ENCODE data around the gene HPD.
"Not testable (repeated sequence)": the region's sequence is repeated elsewhere in the genome, so short reads cannot be mapped to it uniquely, and the experiment has no call there.

Gene HPD

DNA sequence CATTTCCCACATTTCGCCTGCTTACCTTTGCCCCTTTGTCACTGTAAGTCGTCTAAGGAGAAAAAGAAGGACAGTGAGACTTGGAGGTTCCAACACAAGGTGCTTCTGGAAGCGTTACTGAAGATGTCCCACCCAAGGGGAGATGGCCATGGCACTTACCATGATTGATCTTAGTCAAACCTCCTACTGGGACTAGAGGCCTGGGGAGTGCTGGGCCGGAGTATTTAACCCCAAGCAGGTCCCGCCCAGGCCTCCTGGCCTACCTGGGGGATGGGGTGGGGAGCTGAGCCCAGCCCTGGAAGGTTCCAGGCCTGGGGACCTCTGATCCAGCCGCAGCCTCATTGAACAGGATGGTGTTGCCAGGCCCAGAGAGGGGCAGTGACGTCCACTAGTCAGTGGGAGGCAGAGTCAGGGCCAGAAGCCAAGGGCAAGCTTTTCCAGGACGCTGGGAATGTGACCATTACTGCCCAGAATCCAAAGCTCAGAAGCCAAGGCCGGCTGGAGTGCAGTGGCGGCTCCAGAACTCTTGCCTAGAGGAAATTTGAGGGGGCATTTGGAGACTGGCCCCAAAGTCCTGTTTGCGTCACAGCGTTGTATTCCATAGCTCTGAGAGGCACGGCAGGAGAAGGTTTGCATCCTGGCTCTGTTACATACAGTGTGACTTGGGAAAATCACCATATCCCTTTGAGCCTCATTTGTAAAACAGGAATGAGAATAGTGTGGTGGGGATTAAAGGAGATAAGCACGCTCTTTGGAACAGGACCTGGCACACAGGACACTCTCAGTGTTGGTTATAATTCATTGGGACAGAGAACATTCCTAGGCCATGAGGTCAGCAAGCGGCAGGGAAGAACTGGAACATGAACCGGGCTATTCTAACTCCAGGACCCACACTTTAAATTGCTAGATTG lies at the start of gene HPD:
TSS of gene HPD (minus strand) at position 198 of the 911 bp plus-strand sequence. CDS start at position 162, 36 bp downstream.
- no peak for DNase-seq

DNA sequence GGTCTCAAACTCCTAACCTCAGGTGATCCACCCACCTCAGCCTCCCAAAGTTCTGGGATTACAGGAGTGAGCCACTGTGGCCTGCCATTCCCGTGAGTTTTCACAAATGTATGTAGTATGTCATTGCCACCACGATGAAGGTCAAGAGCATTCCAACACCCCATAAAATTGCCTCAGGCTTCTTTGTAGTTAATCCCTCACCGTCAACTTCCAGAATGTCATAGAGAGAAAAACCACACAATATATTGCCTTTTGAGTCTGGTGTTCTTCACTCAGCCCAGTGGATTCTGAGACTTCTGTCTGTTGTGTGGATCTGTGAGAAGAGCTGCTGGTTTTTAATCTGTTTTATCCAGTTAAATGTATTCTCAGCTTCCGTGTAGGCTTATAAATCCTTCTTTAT lies 47.1 kb upstream of the HPD start:
- no peak for DNase-seq

DNA sequence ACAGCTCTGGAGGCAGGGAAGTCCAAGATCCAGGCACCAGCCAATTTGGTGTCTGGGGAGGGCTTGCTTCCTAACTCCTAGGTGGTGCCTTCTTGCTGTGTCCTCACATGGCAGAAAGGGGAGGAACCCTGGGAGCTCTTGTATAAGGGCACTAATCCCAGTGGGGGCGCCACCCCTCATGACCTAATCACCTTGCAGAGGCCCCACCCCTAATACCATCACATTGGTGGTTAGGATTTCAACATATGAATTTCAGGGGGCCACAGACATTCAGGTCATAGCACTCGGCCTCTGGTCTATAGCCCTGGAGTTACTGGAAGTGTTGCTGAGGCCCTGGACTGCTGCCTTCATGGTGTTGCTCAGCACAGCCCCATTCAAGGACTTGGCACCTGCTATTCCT lies 44.5 kb upstream of the HPD start:
- DNase-seq, result no peak

DNA sequence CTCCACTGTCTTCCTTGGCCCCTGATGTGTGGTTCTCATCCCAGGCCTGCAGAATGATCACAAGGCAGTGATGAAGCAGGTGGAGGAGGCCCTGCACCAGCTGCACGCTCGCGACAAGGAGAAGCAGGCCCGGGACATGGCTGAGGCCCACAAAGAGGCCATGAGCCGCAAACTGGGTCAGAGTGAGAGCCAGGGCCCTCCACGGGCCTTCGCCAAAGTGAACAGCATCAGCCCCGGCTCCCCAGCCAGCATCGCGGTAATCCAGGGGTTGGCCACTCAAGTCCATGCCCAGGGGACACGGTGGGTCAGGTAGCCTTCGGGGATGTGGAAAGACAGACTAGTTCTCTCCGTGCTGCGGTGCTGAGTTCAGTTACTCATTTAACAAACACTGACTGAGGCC lies 40.9 kb upstream of the HPD start:
- no peak for DNase-seq

DNA sequence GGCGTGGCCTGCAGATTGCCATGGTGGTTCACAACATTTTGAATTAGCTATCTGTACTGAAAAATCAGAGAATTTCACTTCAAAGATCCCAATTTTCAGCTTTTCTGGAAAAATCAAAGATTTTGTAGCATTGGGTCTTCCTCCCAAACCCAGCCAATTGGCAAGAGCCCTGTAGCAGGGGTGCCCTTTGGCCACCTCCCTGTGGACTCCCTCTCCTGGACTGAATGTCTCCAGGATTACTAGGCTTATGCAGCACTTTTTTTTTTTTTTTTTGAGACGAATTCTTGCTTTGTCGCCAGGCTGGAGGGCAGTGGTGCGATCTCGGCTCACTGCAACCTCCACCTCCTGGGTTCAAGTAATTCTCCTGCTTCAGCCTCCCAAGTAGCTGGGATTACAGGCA lies 39.6 kb upstream of the HPD start:
- DNase-seq, result no peak

DNA sequence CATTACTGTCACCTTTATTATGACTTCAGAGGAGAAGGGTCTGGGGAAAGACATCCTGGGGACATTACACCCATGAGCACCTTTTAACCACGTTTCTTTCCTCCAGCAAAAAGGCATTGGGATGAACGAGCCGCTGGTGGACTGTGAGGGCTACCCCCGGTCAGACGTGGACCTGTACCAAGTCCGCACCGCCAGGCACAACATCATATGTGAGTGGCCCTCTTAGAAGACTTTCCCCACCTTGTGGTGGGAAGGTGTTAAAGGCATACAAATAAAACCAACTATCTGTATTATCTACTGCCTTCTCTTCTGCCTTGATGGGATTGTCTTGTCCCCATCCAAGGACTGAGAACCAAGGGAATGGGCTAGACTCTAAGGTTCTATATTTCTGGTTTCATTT lies 36.0 kb upstream of the HPD start:
- no peak for DNase-seq

DNA sequence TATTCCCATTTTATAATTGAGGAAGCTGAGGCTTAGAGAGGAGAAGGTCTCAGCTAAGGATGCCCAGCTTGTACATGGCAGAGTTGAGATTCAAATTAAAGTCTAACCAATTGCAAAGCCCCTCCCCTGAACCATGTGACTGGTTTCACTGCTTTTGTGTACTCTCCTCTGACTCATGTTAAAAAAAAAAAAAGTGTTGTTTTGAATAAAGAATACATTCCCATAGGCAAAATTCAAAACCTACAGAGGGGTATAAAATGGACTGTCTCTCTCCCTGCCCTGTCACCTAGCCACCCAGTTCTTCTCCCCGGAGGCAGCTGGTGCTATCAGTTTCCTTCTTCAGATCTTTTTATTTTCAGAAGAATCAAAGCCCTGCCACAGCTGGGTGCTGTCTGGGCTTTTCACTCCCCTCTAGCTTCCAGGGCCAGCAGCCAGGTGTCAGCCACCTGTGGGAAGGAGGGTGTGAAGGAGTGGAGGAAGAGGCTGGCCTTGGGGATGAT lies 35.4 kb upstream of the HPD start:
- no peak for DNase-seq

DNA sequence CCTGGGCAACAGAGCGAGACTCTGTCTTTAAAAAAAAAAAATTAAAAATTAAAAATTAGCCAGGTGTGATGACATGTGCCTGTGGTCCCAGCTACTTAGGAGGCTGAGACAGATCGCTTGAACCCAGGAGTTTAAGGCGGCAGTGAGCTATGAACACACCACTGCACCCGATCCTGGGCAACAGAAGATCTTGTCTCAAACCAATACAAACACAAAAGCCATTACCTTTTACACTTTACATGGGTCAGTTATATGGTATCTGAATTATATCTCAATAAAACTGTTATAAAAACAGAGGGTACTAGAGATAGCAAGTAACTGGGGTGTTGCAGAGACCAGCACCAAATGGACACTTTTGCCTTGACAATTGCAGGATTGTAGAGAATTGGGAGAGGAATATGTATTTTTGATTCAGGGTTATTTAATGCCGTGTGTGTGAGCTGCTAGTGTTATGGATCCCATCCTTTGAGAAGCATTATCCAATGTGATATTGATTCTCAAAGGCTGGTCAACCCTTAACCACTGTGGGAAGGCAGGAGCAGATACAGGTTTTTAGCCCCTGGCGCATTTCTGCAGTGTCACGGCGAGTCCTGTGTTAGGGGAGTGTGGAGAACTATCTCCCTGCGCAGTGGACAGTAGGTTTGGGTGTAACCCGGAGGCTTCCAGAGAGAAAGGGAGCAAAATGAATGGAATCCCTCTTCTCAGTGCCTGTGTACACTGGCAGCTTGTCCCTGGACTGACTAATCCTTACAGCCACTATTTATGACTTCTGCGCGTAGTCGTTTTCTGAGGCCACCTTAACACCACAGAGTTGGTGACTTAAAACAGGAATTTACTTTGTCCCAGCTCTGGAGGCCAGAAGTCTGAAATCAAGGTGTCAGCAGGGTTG lies 34.3 kb upstream of the HPD start:
- no peak for DNase-seq

DNA sequence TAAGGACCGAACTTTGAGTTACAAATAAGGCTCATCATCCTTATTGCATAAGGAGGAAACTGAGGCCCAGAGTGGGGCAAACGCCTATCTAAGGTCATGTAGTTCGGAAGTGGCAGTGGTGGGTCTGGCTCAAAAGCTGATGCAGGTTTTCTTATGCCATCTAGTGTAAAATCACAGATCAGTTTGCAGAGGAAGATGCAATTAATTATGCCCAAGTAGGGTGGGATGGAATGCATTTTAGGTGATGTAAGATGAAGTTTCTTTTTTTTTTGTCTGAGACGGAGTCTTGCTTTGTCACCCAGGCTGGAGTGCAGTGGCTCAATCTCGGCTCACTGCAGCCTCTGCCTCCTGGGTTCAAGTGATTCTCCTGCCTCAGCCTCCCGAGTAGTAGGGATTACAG lies 31.0 kb upstream of the HPD start:
- DNase-seq, result not testable (repeated sequence)

DNA sequence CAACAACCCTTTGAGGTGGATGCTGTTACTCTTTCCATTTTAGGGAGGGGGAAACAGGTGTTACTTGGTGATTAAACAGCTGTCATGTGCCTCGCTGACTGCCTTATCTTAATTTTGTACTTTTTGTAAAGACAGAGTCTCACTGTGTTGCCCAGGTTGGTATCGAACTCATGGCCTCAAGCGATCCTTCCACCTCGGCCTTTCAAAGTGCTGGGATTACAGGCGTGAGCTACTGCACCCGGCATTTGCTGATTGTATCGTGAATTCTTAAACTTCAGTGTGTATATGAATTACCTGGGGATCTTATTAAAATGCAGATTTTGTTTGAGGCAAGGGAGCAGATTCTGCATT lies 30.6 kb upstream of the HPD start:
- no peak for DNase-seq

DNA sequence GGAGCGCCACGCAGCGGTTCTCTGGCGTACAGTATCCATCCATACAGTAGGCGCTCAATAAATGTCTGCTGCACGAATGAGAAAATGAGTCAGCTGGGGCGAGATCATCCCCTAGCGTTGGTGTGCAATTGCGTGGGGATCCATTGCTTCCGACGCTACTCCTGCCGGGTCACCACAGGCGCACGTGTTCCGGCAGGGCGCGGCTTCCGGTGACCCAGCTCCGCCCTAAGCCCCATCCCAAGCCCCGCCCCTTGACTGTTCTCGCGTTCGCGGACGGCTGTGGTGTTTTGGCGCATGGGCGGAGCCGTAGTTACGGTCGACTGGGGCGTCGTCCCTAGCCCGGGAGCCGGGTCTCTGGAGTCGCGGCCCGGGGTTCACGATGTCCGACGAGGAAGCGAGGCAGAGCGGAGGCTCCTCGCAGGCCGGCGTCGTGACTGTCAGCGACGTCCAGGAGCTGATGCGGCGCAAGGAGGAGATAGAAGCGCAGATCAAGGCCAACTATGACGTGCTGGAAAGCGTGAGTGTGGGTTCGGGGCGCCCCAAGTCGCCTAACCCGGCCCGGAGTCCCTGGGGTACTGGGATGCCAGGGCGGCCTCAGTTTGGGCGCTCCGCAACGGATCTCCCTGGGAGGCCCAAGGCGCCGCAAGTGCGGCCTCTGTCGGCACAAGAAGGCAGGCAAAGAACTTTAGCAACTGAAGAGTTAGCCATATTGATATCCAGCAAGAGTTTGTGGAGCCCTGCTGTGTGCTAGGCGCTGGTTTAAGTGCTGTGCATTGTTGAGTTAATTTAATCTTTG lies 30.0 kb upstream of the HPD start, which contains the start of gene PSMD9:
TSS of gene PSMD9 (plus strand) at position 313 of the 796 bp plus-strand sequence. CDS start at position 380, 67 bp downstream.
- peak; percentile 98 for DNase-seq

DNA sequence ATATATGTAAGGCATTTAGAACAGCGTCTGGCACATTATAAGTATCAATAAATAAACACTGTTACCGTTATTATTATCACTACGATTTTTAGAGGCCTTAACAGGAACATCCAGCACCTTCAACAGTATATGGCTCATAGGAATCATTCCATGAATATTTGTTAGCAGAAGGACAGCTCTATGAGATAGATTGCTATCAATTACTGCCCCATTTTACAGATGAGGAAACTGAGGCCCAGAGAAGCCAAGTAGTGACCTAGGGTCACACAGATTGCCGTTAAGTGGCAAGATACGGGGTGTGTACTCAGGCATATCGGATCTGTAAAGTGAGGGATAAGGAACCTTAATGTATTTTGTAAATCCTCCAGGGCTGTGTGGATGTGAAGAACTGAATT lies 29.4 kb upstream of the HPD start:
- DNase-seq, result no peak

DNA sequence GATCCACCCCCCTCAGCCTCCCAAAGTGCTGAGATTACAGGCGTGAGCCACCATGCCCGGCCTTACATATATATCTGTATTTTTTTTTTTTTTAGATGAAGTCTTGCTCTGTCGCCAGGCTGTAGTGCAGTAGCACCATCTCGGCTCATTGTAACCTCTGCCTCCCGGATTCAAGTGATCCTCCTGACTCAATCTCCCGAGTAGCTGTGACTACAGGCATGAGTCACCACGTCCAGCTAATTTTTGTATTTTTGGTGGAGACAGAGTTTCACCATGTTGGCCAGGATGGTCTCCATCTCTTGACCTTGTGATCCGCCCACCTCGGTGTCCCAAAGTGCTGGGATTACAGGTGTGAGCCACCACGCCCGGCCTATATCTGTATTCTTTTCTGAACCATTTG lies 26.5 kb upstream of the HPD start:
- DNase-seq, result not testable (repeated sequence)

DNA sequence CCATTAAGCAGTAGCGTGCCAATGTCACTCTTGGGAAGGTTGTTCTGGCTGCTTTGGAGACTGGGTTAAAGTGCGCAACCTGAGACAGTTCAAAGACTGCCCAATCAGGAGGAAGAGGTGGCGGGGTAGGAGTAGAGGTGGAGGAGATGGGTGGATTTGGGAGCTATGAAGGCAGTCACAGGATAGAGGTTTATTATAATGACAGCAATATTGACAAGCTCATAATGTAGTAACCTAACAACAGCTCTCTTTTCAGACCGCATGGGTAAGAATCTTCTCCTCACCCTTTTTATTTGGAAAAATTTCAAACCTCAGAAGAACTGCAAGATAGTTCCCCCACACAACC lies 24.6 kb upstream of the HPD start:
- DNase-seq, result no peak

DNA sequence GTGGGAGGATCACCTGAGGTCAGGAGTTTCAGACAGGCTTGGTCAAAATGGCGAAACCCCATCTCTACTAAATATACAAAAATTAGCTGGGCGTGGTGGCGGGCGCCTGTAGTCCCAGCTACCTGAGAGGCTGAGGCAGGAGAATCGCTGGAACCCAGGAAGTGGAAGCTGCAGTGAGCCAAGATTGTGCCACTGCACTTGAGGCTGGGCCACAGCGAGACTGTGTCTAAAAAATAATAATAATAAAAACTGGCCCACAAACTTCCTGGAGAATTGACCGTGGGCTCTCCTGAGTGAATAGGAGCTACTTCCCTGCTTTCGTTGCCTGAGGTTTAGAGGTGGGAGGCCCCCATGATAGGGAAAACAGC lies 17.4 kb upstream of the HPD start:
- not testable (repeated sequence) for DNase-seq

DNA sequence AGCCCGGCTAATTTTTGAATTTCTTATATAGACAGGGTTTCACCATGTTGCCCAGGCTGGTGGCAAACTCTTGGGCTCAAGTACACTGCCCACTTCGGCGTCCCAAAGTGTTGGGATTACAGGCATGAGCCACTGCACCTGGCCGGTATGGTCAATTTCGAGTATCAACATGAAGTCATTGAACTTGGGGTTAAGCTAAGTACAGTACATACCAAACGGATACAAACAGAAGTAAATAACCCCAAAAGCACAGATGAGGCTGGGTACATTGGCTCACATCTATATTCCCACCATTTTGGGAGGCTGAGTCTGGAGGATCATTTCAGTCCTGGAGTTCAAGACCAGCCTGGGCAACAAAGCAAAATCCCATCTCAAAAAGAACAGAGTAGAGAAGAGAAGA lies 16.9 kb upstream of the HPD start:
- no peak for DNase-seq

DNA sequence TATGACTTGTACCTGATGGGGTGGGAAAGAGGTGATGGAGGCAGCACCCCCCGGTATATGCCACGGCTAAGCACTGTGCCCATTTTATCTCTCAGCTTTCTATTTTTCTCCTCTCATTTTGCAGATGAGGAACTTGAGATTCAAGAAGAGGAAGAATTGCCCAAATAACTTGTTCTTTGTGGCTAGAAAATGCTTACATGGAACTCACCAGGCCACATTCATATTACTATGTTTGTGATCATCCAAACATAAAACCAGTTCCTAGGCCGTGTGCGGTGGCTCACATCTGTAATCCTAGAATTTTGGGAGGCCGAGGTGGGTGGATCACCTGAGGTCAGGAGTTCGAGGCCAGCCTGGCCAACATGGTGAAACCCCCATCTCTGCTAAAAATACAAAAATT lies 15.4 kb upstream of the HPD start:
- DNase-seq, result no peak

DNA sequence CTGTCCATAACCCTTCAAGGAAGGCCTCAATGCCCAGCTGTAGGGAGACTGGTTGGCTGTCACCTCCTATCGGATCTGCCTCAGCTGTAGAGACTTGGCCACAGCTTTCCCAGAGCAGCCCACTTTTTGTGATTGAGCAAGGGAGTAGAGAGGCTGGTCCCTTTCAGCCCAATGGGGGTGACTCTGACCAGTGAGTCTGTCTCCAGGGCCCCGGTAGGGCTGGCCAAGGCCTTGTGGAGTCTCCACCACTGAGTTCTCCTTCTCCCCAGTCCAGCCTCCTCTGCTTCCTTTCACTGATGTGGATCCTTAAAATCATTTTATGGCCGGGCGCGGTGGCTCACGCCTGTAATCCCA lies 14.5 kb upstream of the HPD start:
- no peak for DNase-seq

DNA sequence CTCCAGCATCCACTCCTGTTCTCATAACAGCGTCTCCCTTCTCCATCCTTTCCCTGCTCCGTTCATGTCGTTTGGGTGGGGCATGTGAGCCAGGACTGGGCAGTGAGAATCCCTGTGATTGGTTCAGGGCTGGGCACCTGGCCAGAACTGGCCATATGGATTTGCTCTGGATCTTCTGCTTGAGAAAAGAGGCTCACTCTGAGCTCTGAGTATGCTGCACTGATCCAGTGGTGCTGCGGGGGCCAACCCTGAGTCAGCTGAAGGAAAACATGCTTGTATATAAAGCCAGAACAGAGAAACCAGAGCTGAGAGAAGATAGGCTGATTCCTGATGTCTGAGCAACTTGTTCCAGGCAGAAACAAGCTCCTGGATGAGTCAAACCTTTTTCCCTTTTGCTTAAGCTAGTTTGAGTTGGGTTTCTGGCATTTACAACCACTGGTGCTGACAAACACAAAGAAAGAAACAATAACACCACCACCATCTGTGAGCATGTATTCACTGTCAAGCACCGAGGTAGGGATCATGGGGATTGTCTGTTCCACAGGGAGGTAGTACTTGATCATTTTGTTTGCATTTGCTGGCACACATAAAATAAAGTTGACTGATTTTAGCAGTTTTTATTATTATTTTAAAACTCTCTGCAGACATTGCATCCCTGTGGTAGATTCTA lies 14.0 kb upstream of the HPD start:
- DNase-seq, result no peak

DNA sequence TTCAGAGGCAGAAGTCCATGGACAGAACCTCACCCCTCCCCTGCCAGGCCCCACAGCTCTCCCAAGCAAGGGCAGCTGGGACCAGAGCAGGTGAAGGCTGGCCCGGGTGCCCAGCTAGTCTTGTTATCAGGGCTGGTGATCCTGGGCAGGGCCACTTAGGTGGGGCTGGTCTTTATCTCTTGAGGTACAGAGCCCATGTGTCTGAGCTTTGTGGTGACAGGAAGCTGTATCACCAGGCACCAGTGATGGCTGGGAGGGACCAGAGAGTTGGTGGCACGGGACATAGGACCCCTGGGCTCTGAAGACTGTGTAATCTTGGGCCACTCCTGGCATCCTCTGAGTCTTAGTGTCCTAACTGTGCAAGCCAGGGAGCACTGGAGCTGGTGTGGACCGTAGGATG lies 12.8 kb upstream of the HPD start:
- DNase-seq, result no peak

DNA sequence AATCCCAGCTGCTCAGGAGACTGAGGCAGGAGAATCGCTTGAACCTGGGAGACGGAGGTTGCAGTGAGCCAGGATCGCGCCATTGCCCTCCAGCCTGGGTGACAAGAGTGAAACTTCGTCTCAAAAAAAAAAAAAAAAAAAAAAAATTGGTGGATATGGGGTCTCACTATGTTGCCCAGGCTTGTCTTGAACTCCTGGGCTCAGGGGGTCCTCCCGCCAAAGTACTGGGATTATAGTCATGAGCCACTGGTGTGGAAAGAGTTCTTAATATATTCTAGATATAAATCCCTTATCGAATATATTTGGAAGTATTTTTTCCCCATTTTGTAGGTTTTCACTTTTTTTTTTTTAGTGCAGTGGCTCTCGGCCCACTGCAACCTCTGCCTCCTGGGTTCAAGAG lies 10.6 kb upstream of the HPD start:
- DNase-seq, result not testable (repeated sequence)

DNA sequence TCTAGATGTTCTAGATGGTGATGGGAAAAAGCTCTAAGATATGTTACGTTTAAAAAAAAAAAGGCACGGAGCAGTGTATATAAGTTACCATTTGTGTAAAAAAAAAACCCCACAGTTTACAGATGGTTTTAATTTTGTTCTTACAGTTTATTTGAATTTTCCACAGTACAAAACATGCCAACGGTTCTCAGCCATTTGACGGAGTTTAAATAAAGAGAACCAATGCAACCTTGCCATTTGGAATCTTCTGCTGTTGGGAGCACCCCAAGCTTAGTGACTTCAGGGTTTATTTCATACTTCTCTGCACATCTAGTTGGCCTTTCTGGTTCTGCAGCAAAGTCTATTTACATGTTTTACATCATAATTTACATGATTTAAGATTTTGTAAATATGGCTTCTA lies 7.7 kb upstream of the HPD start:
- DNase-seq, result no peak

Measured in CD4-positive, alpha-beta T cell treated with Interleukin-17A for 1 hour (primary cell).